Measurements from ENCODE around the gene PKHD1.

The PKHD1 gene

GRCh38 chr6:51954681-51955080, 132.7 kb downstream of the PKHD1 start:
- Histone ChIP-seq H3K4me2 (ENCODE audit: low read length) (no peak overlapping the region), H3K9me2 (ENCODE audit: low read depth, low read length) (no peaks in the 10 kb centered on the region), H3K9me3 (ENCODE audit: low read length) (no peaks in the 10 kb centered on the region), H3K27ac (ENCODE audit: low read depth, low read length, poor library complexity, severe bottlenecking) (no peak overlapping the region), H3K4me1 (ENCODE audit: insufficient read depth, low read length, severe bottlenecking) (no peaks in the 10 kb centered on the region), H3F3A (ENCODE audit: insufficient read depth, low read length) (no peaks in the 10 kb centered on the region), H3K9ac (ENCODE audit: low read length) (no peak overlapping the region), H3K79me2 (ENCODE audit: insufficient read depth, low read length) (no peaks in the 10 kb centered on the region; the same call in 1 of the 2 replicates), H3K36me3 (ENCODE audit: insufficient read depth, low read length) (no peaks in the 10 kb centered on the region), H4K20me1 (ENCODE audit: insufficient read depth, low read length) (no peaks in the 10 kb centered on the region), H3K4me3 (ENCODE audit: low read depth, low read length, poor library complexity, severe bottlenecking) (no peak overlapping the region), H3K27me3 (ENCODE audit: insufficient read depth, low read length) (no peaks in the 10 kb centered on the region), H2AFZ (ENCODE audit: low read length) (no peak overlapping the region)
- TF ChIP-seq CTCF (IDR thresholded peaks at IDR 0.05; ENCODE audit: low read length): no peak
- TF ChIP-seq EZH2 (IDR thresholded peaks at IDR 0.05; ENCODE audit: borderline replicate concordance, low read length): no peak

GRCh38 chr6:51953246-51953645, 134.2 kb downstream of the PKHD1 start:
- TF ChIP-seq EZH2 (IDR thresholded peaks at IDR 0.05; ENCODE audit: borderline replicate concordance, low read length) (no peak), CTCF (IDR thresholded peaks at IDR 0.05; ENCODE audit: low read length) (no peak)
- no peaks in the 10 kb centered on the region for H3K9me3 ChIP-seq (ENCODE audit: low read length)
- H2AFZ ChIP-seq (ENCODE audit: low read length): no peak overlapping the region

GRCh38 chr6:51951924-51952323, 135.5 kb downstream of the PKHD1 start:
- Histone ChIP-seq H4K20me1 (ENCODE audit: insufficient read depth, low read length) (no peaks in the 10 kb centered on the region), H3K27ac (ENCODE audit: low read depth, low read length, poor library complexity, severe bottlenecking) (no peak overlapping the region), H3K79me2 (ENCODE audit: insufficient read depth, low read length) (no peaks in the 10 kb centered on the region; the same call in 1 of the 2 replicates), H3K36me3 (ENCODE audit: insufficient read depth, low read length) (no peaks in the 10 kb centered on the region), H3K9ac (ENCODE audit: low read length) (no peak overlapping the region), H3K4me3 (ENCODE audit: low read depth, low read length, poor library complexity, severe bottlenecking) (no peak overlapping the region), H3K4me2 (ENCODE audit: low read length) (no peak overlapping the region), H3K27me3 (ENCODE audit: insufficient read depth, low read length) (no peaks in the 10 kb centered on the region), H3K9me2 (ENCODE audit: low read depth, low read length) (no peaks in the 10 kb centered on the region), H3F3A (ENCODE audit: insufficient read depth, low read length) (no peaks in the 10 kb centered on the region), H3K4me1 (ENCODE audit: insufficient read depth, low read length, severe bottlenecking) (no peaks in the 10 kb centered on the region), H3K9me3 (ENCODE audit: low read length) (no peaks in the 10 kb centered on the region), H2AFZ (ENCODE audit: low read length) (no peak overlapping the region)
- TF ChIP-seq EZH2 (IDR thresholded peaks at IDR 0.05; ENCODE audit: borderline replicate concordance, low read length) (no peak), CTCF (IDR thresholded peaks at IDR 0.05; ENCODE audit: low read length) (no peak)

More at GRCh38 chr6:51953246-51953645, 134.2 kb downstream of the PKHD1 start:
- H3K27ac ChIP-seq (ENCODE audit: low read depth, low read length, poor library complexity, severe bottlenecking): no peak overlapping the region
- H4K20me1 ChIP-seq (ENCODE audit: insufficient read depth, low read length): no peaks in the 10 kb centered on the region
- no peaks in the 10 kb centered on the region for H3K9me2 ChIP-seq (ENCODE audit: low read depth, low read length)
- H3K36me3 ChIP-seq (ENCODE audit: insufficient read depth, low read length): no peaks in the 10 kb centered on the region
- no peak overlapping the region for H3K4me2 ChIP-seq (ENCODE audit: low read length)
- no peaks in the 10 kb centered on the region for H3F3A ChIP-seq (ENCODE audit: insufficient read depth, low read length)
- no peak overlapping the region for H3K4me3 ChIP-seq (ENCODE audit: low read depth, low read length, poor library complexity, severe bottlenecking)
- no peaks in the 10 kb centered on the region for H3K27me3 ChIP-seq (ENCODE audit: insufficient read depth, low read length)
- no peak overlapping the region for H3K9ac ChIP-seq (ENCODE audit: low read length)
- H3K4me1 ChIP-seq (ENCODE audit: insufficient read depth, low read length, severe bottlenecking): no peaks in the 10 kb centered on the region
- no peaks in the 10 kb centered on the region; the same call in 1 of the 2 replicates for H3K79me2 ChIP-seq (ENCODE audit: insufficient read depth, low read length)

All from OCI-LY1 (cell line).